RWPE2 (cell line): ENCODE results near the gene DNM2.

Experiments used
- ATAC-seq: fragments of 200-7000 bp; cut with Tn5 transposase; 3 replicates; pipeline ENCODE4 v1.9.1; 2021; ENCODE audit warnings: low read depth
- DNase-seq: peaks from one replicate; pipeline ENCODE4 v3.0.0-alpha.2; 2020; ENCODE audit warnings: low spot score
- H3K27ac ChIP-seq: fragments of 450-650 bp; 2 replicates; pipeline ENCODE4 v1.5.1; 2017; ENCODE audit warnings: mild to moderate bottlenecking; ENCODE audit not compliant: poor library complexity, severe bottlenecking
- H3K27me3 ChIP-seq: fragments of 250-450 bp; sonication (Bioruptor Pico); 2 replicates; pipeline ENCODE4 v1.5.1; 2021; ENCODE audit warnings: mild to moderate bottlenecking, moderate library complexity; ENCODE audit not compliant: insufficient read depth, poor library complexity, severe bottlenecking
- H3K36me3 ChIP-seq: fragments of 250-450 bp; sonication (Bioruptor Pico); 2 replicates; pipeline ENCODE4 v1.5.1; 2020; ENCODE audit warnings: low read depth, mild to moderate bottlenecking, moderate library complexity
- H3K4me1 ChIP-seq: fragments of 250-450 bp; sonication (Bioruptor Pico); 2 replicates; pipeline ENCODE4 v1.5.1; 2021; ENCODE audit warnings: mild to moderate bottlenecking, moderate library complexity; ENCODE audit not compliant: insufficient read depth, poor library complexity, severe bottlenecking
- H3K4me3 ChIP-seq: fragments of 250-450 bp; sonication (Bioruptor Pico); 2 replicates; pipeline ENCODE4 v1.5.1; 2021; ENCODE audit warnings: mild to moderate bottlenecking, moderate library complexity; ENCODE audit not compliant: severe bottlenecking
- H3K9me3 ChIP-seq: fragments of 250-450 bp; sonication (Bioruptor Pico); 2 replicates; pipeline ENCODE4 v1.5.1; 2021; ENCODE audit warnings: mild to moderate bottlenecking, moderate library complexity; ENCODE audit not compliant: severe bottlenecking
- CTCF ChIP-seq: fragments of 450-650 bp; IDR thresholded peaks from one replicate; pipeline ENCODE4 v1.5.1; 2017; ENCODE audit warnings: mild to moderate bottlenecking, moderate library complexity; ENCODE audit not compliant: poor library complexity, severe bottlenecking

DNM2 gene

GRCh38 chr19:10764340-10764894 is 46.5 kb downstream of the DNM2 start:
- ATAC-seq (no peak), DNase-seq (no peak)
- no peak overlapping the region for H3K27ac ChIP-seq
- H3K4me3 ChIP-seq = no peak overlapping the region
- TF ChIP-seq CTCF = no peak
- H3K9me3 ChIP-seq = no peaks in the 10 kb centered on the region
- peaks cover 16% of the 10 kb centered on the region for H3K36me3 ChIP-seq
- no peaks in the 10 kb centered on the region for H3K27me3 ChIP-seq
- H3K4me1 ChIP-seq = peaks cover 4% of the 10 kb centered on the region

- Histone ChIP-seq H3K4me1 (peaks cover 4% of the 10 kb centered on the region), H3K27ac (no peak overlapping the region), H3K36me3 (peaks cover 14% of the 10 kb centered on the region), H3K27me3 (no peaks in the 10 kb centered on the region), H3K4me3 (no peak overlapping the region), H3K9me3 (no peaks in the 10 kb centered on the region)
- ATAC-seq (no peak), DNase-seq (no peak)
- no peak for TF ChIP-seq CTCF
Measured at GRCh38 chr19:10766049-10766623, 48.3 kb downstream of the DNM2 start.

GRCh38 chr19:10766671-10767201 is 48.9 kb downstream of the DNM2 start:
- peaks cover 8% of the 10 kb centered on the region; the same call in 1 of the 2 replicates for H3K36me3 ChIP-seq
- ATAC-seq = no peak
- peaks cover 4% of the 10 kb centered on the region for H3K4me1 ChIP-seq
- no peaks in the 10 kb centered on the region for H3K9me3 ChIP-seq
- no peak overlapping the region for H3K27ac ChIP-seq
- TF ChIP-seq CTCF = no peak
- H3K27me3 ChIP-seq = no peaks in the 10 kb centered on the region
- H3K4me3 ChIP-seq = no peak overlapping the region
- no peak for DNase-seq

- Histone ChIP-seq H3K27me3 (no peaks in the 10 kb centered on the region), H3K4me3 (no peak overlapping the region), H3K36me3 (peaks cover 12% of the 10 kb centered on the region), H3K4me1 (no peaks in the 10 kb centered on the region), H3K9me3 (no peaks in the 10 kb centered on the region), H3K27ac (no peak overlapping the region)
- no peak for DNase-seq
- ATAC-seq = no peak
- no peak for TF ChIP-seq CTCF
Measured at GRCh38 chr19:10767726-10768125, 49.8 kb downstream of the DNM2 start.

- no peak for TF ChIP-seq CTCF
- Histone ChIP-seq H3K9me3 (no peaks in the 10 kb centered on the region), H3K27ac (no peak overlapping the region), H3K36me3 (peaks cover 14% of the 10 kb centered on the region), H3K4me1 (no peaks in the 10 kb centered on the region), H3K4me3 (no peak overlapping the region), H3K27me3 (no peaks in the 10 kb centered on the region)
- ATAC-seq (no peak), DNase-seq (no peak)
Measured at GRCh38 chr19:10768369-10768768, 50.5 kb downstream of the DNM2 start.
